ENCODE measurements around the gene MUC5B. TPM values are rescaled to one million over a fixed set of nuclear protein-coding genes. Genes with fewer than 3 reads are reported as not detected.
"Not testable (repeated sequence)": the region's sequence is repeated elsewhere in the genome, so short reads cannot be mapped to it uniquely, and the experiment has no call there.

MUC5B gene
- total RNA-seq, 2 experiments from 2014 or later = not detected

DNA sequence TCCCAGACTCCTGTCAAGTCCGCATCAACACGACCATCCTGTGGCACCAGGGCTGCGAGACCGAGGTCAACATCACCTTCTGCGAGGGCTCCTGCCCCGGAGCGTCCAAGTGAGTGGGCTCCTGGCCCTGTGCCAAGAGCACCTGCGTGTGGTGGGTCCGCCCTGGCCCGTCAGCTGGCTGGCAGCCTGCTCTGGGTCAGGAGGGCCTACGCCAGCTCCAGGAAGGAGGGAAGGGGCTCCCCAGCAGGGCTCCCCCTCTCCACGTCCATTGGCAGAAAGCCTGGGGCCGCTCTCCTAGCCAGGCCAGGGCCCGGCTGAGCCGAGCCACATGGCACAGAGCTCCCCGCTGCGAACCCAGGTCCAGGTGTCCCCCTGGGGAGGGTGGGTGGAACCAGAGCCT lies 37.8 kb downstream of the MUC5B start:
- CTCF ChIA-PET = no interaction called here
- POLR2A ChIA-PET = no interaction called here

DNA sequence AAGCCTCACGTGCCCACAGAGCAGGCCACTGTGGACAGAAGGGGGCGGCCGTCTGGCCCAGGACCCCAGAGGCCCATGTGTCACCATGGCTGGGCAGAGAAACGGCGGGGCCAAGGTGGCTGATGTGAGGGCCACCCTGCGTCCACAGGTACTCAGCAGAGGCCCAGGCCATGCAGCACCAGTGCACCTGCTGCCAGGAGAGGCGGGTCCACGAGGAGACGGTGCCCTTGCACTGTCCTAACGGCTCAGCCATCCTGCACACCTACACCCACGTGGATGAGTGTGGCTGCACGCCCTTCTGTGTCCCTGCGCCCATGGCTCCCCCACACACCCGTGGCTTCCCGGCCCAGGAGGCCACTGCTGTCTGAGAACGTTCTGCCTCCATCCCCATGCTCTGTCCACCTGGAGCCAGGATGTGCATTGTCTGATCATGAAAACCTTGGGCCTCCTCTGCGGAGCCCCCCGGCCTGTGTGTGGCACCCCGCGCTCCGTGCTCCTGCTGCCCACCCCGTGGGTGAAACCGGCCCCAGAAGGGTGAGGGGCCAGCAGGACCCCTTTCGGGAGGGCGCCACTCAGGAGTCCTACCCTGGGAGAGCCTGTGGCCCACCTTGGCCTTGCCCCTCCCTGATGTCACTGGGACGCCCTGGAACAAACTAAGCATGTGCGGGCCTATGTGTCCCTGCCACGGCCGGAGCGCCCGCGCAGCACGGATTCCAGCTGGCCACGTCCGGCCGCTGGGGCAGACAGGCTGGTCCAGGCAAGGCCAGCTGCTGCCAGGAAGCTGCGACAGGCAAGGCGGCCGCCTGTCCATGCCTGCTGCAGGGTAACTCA lies 38.6 kb downstream of the MUC5B start:
- POLR2A ChIA-PET = no interaction called here

DNA sequence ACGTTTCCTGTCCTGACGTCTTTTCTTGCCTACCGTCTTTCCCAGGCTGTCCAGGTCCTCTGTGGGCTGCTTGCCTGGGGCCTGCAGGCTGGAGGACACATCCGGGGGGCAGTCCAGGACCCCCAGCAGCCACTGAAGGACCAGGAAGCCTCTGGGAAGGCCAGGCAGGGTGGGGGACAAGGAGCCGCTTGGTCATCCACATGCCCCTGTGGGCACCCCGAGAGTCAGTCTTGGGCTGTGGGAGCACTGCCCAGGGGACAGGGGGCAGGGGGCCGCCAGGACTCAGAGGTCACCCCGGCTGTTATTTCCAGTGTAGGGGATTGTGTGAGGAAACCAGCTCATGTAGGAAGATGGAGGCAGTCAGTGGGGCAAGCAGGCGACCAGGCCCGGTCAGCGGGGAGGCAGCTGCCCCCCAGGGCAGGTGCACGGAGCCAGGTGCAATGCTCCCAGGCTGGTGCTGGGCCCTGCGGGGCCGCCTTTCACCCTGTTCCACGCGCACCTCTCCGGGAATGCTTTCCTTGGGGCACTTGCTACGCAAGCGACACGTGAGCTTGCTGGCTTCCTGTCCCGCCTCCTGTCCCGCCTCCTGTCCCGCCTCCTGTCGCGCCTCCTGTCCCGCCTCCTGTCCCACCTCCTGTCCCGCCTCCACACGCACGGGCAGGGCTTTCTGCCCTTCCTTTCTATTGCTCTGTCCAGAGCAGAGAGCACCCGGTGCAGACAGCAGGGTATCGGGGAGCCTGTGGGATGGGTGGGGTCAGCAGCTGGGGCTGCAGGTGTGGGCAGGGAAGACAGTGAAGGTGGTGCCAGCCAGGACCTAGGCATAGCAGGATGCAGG lies 39.5 kb downstream of the MUC5B start:
- CTCF ChIA-PET = interaction anchor here (0.8 kb wide), 1 partner anchor 49 kb away, joined by 3 read pairs; no protein-coding TSS in a partner anchor
- POLR2A ChIA-PET = interaction anchor here (0.6 to 1.4 kb wide), 4 partner anchors 46 to 566 kb away, joined by 3 to 5 read pairs (median 4); no protein-coding TSS in a partner anchor

More for the DNA sequence above, 38.6 kb downstream of the MUC5B start:
- CTCF ChIA-PET = no interaction called here

DNA sequence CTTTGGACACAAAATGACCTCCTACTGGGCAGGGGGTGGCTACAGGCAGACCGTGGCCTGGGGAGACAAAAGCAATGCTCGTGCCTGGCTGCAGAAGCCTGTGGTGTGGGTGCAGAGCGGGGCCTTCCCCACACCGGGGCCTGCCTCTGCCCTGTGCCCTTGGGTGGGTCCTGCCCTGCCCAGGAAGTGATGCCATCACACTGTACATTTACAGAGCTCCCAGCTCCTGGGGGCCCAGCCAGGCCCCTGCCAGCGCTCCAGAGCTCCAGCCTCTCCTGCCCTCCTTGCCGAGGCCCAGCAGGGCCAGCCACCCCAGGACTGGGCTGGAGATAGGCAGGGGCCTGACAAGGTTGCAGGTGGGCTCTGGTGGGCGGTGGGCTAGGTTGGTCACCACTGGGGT lies 40.1 kb downstream of the MUC5B start:
- ChIA-PET CTCF (no interaction called here), POLR2A (interaction anchor here (1.4 kb wide), 1 partner anchor 45 kb away, joined by 4 read pairs; no protein-coding TSS in a partner anchor)

DNA sequence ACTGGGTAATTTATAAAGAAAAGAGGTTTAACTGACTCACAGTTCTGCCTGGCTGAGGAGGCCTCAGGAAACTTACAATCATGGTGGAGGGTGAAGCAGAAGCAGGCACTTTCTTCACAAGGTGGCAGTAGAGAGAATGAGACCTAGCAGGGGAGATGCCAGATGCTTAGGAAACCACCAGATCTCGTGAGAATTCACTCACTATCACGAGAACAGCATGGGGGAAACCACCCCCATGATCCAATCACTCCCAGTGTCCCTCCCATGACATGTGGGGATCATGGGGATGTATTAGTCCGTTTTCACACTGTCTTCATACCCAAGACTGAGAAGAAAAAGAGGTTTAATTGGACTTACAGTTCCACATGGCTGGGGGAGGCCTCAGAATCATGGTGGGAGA lies 41.6 kb downstream of the MUC5B start:
- CTCF ChIA-PET, POLR2A ChIA-PET: not testable (repeated sequence)

DNA sequence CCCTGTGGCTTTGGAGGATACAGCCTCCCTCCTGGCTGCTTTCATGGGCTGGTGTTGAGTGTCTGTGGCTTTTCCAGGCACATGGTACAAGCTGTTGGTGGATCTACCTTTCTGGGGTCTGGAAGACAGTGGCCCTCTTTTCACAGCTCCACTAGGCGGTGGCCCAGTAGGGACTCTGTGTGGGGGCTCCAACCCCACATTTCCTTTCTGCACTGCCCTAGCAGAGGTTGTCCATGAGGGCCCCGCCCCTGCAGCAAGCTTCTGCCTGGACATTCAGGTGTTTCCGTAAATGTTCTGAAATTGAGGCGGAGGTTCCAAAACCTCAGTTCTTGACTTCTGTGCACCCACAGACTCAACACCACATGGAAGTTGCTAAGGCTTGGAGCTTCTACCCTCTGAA lies 42.6 kb downstream of the MUC5B start:
- CTCF ChIA-PET = interaction anchor here (1.0 kb wide), 1 partner anchor 250 kb away, joined by 4 read pairs; no protein-coding TSS in a partner anchor
- POLR2A ChIA-PET = not testable (repeated sequence)

DNA sequence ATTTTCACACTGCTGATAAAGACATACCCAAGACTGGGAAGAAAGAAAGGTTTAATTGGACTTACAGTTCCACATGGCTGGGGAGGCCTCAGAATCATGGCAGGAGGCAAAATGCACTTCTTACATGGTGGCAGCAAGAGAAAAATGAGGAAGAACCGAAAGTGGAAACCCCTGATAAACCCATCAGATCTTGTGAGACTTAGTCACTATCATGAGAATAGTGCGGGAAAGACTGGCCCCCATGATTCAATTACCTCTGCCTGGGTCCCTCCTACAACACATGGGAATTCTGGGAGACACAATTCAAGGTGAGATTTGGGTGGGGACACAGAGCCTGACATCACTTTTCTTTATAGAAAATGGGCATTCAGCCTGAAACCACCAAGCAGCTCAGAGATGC lies 44.1 kb downstream of the MUC5B start:
- POLR2A ChIA-PET = not testable (repeated sequence)

DNA sequence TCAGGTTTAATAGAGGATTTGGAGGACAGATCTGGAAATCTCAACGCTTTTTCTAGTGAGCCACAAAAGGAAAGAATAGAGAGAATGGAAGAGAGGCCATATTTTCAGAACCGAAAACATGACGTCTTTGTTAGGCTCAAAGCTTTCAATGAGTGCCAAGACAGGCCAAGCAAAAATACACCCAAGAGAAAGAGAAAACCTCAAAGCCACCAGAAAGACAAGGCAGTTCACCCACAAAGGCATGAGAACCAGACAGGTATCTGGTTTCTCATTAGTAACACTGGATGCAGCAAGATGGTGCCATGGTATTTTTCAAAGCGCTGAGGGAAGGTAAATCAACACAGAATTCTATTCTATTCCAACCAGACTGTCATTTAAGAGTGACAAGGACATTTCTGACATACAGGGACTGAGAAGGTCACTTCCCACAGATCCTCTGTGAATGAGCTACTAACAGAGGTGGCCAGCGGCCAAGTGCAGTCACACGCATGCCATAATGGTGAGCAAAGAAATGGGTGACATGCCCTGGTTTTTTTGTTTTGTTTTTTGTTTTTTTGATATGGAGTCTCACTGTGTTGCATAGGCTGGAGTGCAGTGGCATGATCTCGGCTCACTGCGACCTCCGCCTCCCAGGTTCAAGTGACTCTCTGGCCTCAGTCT lies 44.7 kb downstream of the MUC5B start:
- ChIA-PET CTCF (no interaction called here), POLR2A (no interaction called here)

More for the DNA sequence above, 44.1 kb downstream of the MUC5B start:
- CTCF ChIA-PET = not testable (repeated sequence)

DNA sequence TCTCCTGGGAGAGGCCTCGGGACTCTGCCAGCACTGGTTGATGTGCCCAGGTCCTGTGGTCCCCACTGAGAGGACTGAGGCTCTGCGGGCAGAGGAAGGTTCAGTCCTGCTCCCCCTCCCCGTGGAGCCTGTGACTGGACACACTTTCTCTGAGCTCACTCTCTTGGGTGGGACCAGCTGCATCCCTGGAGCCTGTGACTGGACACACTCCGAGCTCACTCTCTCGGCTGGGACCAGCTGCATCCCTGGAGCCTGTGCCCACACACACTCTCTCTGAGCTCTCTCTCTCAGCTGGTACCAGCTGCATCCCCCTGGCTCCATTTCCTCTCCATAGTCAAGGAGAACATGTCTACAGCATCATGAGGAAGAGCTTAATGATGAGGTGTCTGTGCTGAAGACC lies 47.1 kb downstream of the MUC5B start:
- CTCF ChIA-PET = no interaction called here

DNA sequence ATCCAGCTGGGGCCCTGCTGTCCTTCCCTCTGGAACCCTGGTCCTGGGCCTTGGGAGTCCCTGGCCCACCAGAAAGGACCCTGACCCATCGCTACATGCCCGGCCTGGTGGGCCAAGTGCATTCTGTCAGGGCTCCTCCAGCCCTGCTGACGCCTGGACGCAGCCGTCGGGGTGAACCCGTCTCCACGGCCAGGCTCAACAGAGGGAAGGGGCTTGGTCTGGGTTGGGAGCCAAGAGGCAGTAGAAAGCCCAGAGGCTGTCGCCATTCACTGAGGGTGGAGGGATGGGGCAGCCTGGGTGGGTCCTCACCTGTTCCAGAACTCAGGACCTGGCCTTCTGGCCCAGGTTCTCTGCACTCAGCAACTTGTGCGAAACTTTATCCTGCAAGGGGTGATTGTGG lies 47.6 kb downstream of the MUC5B start:
- CTCF ChIA-PET = no interaction called here
- POLR2A ChIA-PET = no interaction called here

More for the DNA sequence above, 47.1 kb downstream of the MUC5B start:
- POLR2A ChIA-PET = no interaction called here

DNA sequence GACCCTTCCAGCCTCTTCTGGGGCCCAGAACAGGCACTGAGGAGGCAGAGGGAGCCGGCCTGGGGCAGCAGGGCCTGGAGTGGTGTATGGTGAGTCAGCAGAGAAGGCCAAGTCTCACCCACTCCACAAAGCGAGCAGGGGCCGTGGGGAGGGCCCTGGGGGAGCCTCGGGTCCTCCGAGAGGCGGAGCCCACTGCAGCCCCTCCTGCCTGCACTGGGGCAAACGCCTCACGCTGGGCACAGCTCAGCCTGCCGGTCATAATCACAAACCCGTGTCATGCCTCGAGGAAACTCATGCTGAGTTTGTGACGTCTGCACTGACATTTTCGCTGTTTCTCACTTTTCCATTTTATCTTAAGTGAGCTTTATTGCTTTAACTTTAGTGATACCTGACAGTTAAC lies 48.1 kb downstream of the MUC5B start:
- POLR2A ChIA-PET = no interaction called here
- CTCF ChIA-PET = no interaction called here

DNA sequence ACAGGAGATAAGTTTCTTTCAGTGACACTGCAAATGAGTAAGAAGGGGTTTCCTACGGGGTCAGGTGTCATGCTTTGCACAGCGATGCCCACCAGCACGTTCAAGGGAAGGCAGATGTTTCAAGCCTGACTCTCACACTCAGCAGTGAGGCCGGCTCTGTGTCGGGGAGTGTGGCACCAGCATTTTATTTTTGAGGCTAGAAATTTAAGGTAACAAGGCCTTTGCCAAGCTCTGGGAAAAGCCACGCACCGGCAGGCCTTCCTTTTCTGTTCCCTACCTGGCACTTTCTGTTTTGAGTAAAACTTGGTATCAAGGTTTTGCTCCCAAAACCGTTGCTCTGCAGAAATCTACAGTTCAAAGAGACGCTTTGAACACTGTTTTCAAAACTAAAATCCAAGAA lies 48.5 kb downstream of the MUC5B start:
- ChIA-PET POLR2A (no interaction called here), CTCF (no interaction called here)

DNA sequence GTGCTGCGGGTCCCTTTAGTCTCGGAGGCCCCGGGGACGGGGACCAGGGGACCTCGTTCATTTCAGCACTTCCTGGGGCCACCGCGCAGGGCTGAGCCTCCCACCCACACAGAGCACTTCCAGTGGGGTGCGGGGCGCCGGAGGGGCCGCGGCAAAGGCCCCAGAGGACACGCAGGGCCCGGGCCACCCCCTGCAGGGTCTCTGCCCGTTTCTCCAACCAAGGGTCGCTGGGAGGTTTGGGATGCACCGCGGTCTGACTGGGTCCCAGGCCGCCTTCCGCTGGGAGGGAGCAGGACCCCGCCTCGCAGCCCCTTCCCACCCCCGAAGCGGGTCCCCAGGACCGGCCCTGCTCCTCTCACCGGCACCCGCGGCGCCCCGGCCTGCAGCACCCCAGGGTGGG lies 49.1 kb downstream of the MUC5B start:
- ChIA-PET POLR2A (no interaction called here), CTCF (no interaction called here)

DNA sequence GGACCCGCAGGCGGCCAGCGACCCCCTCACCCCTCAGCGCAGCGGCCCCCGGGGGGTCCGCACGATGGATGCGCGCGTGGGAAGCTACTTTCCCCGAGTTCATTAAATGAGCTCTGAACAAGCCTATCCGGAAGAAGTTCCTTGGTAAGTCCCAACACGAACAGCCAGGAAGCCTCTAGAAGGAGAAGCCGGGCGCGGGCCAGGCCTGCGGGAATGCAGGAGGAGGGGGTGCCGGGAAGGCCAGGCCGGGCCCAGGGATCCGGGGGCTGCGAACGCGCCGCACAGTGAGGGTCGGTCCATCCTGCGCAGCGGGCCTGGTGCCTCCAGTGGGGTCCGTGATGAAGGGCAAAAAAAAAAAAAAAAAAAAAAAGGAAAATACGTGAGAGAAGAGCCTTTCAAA lies 49.7 kb downstream of the MUC5B start:
- POLR2A ChIA-PET = no interaction called here

DNA sequence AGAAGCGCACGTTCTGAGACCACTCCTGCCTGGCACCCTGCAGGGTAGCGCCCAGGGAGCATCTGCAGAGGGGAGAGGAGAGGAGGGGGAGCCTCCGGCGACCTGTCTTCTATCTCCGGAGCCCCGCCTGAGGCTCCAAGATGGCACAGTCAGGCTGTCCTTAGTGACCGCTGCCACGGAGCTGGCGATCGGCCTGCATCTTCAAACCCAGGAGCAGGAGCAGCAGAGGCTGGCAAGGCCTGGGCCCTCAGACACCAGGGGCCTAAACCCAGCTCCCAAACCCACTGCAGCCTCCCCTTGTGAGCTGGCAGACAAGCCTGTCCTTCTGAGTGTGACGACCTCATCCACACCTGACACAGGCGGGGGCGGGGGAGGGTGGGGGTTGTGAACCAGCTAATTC lies 51.6 kb downstream of the MUC5B start:
- ChIA-PET CTCF (no interaction called here), POLR2A (no interaction called here)

More for the DNA sequence above, 49.7 kb downstream of the MUC5B start:
- CTCF ChIA-PET = no interaction called here

DNA sequence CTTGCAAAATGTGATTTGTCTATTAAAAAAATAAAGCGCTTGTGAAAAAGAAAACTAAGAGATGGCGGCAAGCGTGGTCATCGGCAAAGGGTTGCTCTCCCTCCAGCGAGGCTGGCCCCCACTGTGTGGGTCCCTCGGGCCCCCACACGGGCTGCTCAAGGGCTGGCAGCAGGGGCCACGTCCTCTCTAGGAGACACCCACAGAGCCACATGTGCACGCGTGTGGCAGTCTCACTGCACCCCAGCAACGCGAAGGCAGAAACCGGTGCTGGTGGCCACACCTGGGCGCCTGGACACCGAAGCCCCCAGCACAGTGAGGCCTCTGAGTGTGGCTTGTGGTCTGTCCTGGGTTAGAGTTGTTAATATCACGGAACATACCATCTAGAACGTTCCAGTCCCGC lies 52.2 kb downstream of the MUC5B start:
- ChIA-PET POLR2A (no interaction called here), CTCF (no interaction called here)

DNA sequence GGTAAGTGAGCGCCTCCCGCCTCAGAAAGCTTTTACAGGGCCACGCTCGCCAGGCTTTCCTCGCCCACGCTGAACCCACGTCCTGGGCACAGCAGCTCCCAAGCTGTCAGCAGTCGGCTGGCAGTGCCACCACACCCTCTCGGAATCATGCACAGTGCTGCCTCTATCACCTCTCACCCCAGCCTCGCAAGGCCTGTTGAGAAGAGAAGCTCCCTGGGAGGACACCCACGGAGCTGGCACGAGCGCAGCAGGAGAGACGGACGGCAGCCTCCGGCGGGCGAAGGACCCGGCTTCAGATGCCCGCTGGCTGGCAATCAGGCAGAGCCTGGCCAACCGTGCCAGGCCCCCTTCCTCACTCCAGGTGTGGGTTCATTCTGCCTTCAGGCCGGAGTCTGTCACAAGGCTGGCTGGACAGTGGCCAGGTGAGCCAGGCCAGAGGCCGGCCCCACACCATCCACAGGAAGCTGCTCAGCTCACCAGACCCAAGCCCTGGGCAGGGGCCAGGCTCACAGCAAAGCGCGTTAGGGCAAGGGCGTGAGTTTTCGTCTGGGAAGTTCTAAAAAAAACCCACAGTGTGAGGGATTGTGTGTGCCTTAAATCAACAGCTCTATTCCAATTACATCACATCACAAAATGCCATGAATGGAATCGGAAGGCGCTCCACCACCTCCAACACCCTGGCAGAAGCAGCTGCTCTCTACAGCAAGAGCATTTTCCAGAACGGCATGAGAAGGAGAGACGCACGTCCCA lies 53.4 kb downstream of the MUC5B start:
- ChIA-PET CTCF (no interaction called here), POLR2A (no interaction called here)

DNA sequence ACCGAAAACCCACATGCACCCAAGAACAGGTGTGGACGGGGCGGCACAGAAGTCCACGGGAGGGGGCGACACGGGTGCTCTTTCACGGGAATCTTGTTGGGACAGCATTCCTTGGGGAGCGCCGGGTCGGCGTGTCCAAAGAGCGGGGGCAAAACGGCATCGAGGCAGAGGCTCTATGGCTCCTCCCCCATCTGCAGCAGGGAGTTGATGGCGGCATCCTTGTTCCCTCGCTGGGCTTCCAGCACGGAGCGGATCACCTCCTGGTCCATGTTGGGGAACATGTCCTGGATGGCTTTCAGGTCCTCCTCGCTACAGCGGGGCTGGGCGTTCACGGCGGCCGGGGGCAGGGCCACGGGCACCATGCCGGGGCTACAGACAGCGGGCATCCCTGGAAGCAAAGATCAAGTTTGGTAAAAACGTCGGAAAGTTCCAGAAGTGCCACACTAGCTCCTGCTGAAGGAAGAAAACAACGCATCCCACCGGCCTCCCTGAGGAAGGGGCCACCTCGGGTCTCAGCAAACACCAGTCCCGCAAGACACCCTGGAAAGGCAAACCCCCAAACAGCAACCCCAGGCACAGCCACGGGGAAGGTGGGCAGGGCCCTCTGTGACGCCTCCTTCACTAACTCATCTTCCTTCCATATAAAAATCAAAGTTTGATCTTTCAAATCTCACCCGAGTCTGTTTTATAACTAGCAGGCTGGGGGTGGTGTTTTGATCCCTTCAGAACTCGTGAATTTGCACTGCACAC lies 54.2 kb downstream of the MUC5B start:
- POLR2A ChIA-PET = no interaction called here
- CTCF ChIA-PET = no interaction called here

DNA sequence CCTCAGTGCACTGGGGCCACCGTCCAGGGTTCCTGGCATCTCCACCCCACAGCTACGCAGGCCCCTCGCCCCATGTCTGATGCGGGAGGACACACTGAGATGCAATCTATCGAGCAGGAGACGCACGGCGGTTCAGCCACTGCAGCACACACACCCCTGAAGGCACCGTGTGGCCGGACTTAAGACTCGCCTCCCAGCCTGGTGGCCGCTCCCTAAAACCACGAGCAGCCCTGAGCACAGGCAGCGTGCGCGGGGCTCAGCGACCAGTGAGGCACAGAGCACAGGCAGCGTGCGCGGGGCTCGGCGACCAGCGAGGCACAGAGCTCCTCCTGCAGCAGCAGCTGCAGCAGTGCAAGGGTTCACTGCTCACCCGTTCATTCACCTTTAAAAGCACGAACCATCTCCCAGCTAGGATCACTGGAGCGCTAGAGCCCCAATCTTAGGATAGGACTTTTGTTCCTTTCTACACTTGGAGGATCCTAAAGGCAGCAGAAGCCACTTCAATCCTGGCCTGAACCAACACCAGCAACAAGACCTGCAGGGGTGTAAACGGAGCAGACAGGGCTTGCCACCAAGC lies 55.2 kb downstream of the MUC5B start:
- ChIA-PET POLR2A (no interaction called here), CTCF (no interaction called here)
